ENCODE results near the gene CYP24A1. TPM values are rescaled to one million over a fixed set of nuclear protein-coding genes. Genes with fewer than 3 reads are reported as not detected.

The CYP24A1 gene
- total and polyA plus RNA-seq, 5 donors from 2014 or later: 0.49 to 0.80 (median 0.66) TPM; not detected in 1

DNA sequence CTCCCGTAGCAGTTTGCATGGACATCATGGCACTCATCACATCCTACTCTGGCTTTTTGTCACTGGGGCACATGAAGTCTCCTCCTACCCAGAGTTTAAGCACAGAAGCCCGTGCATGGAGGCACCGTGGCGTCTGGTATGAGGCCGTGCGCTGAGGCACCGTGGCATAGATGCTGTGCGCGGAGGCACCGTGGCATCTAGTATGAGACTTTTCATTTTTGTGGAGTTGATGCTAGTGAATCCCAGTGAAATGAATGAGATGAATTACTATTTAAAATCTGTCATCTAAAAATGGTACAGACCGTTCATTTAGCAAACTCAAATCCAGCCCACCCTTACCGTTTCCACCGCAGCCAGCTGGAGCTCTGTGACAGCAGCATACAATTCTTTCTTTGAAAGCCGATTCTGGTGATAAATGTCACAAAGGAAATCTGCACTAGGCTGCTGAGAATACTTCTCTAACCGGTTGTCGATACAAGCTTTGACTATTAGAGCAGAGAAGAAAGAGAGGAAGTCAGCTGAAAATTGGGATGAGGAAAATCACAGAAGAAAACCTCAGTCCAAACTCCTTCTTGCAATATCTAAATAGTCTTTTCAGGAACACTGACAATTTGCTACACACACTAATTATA is 11.3 kb downstream of the CYP24A1 start:
- H3K4me3 Mint-ChIP-seq: no peak overlapping the region
- peaks cover 0 to 11% (median 0%) of the 10 kb centered on the region in 4 donors for H3K4me1 Mint-ChIP-seq
- Histone ChIP-seq H3K4me1 (ENCODE audit: control insufficient read depth, insufficient read depth, low read length, poor library complexity, severe bottlenecking) (no peaks in the 10 kb centered on the region), H3K36me3 (ENCODE audit: control insufficient read depth, insufficient read depth, low read length) (no peaks in the 10 kb centered on the region), H3K27me3 (ENCODE audit: control insufficient read depth, insufficient read depth, low read length) (no peaks in the 10 kb centered on the region), H3K4me3 (ENCODE audit: low read depth, low read length) (no peak overlapping the region), H3K27ac (ENCODE audit: insufficient read depth, low read length, poor library complexity, severe bottlenecking) (no peak overlapping the region), H3K9me3 (ENCODE audit: control insufficient read depth in 2 of 2, low read length in 2 of 2) (no peaks in the 10 kb centered on the region)
- ATAC-seq (ENCODE audit: low read depth in 2 of 2) (no peak), DNase-seq (no peak)
- H3K9me3 Mint-ChIP-seq: no peaks in the 10 kb centered on the region
- H3K36me3 Mint-ChIP-seq: no peaks in the 10 kb centered on the region
- peaks cover 11% of the 10 kb centered on the region for H3K27me3 Mint-ChIP-seq
- no peak overlapping the region for H3K27ac Mint-ChIP-seq

DNA sequence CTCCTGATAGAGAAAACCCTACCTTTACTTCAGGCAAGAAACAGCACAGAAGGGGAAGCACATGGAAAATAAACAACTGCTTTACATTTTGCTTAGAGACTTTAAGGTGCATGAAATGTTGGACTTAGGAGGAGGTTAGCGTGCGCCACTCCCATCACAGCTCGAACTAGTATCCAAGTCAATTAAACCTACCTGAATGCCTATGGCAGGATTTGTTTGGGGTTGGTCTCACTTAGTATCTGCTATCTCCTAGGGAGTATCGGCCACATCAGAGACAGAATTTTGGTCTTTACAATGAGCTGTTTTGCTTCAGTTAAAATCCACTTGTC is 12.0 kb downstream of the CYP24A1 start:
- no peak overlapping the region for H3K27ac ChIP-seq (ENCODE audit: insufficient read depth, low read length, poor library complexity, severe bottlenecking)
- no peaks in the 10 kb centered on the region for H3K36me3 ChIP-seq (ENCODE audit: control insufficient read depth, insufficient read depth, low read length)
- Mint-ChIP-seq H3K27ac (no peak overlapping the region), H3K4me3 (no peak overlapping the region), H3K36me3 (no peaks in the 10 kb centered on the region), H3K9me3 (no peaks in the 10 kb centered on the region), H3K27me3 (peaks cover 11% of the 10 kb centered on the region), H3K4me1 (peaks cover 0 to 11% (median 0%) of the 10 kb centered on the region in 4 donors)
- H3K4me1 ChIP-seq (ENCODE audit: control insufficient read depth, insufficient read depth, low read length, poor library complexity, severe bottlenecking): no peaks in the 10 kb centered on the region
- DNase-seq (no peak), ATAC-seq (ENCODE audit: low read depth in 2 of 2) (no peak)
- no peaks in the 10 kb centered on the region for H3K27me3 ChIP-seq (ENCODE audit: control insufficient read depth, insufficient read depth, low read length)
- no peak overlapping the region for H3K4me3 ChIP-seq (ENCODE audit: low read depth, low read length)
- H3K9me3 ChIP-seq (ENCODE audit: control insufficient read depth in 2 of 2, low read length in 2 of 2): no peaks in the 10 kb centered on the region

DNA sequence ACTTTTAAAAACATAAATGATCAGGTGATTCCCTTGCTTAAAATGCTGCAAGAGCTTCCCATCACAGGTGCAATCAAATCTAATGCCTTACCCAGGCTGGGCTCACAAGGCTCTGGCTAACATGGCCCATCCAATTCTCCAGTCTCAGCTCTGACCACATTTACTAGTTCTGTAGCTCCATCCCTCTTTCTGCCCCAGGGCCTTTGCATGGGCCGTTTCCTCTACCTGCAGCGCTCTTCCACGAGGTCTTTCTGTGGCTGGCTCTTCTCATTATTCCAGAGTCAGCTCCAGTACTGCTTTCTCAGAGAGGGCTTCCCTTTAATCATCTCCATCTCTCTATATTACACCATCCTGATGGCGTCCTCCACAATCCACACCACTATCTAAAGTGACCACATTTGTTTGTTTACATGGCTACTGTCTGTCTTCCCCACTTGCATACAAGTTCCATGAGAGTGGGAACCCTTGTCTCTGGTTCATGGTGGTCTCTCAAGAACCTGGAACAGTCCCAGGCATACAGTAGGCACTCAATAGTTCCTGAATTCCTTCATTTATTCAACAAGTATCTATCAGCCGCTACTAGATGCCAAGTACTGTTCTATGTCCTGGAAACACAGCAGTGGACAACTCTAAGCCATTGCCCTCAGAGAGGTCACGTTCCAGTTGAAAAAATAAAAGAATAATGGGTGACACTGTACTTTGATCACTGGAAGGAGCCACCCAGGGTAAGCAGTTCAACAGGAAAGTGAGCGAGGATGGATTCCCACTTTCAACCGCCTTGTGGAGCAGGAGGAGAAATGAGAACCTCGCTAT is 12.6 kb downstream of the CYP24A1 start:
- Mint-ChIP-seq H3K4me3 (no peak overlapping the region), H3K36me3 (no peaks in the 10 kb centered on the region), H3K27ac (no peak overlapping the region), H3K27me3 (peaks cover 14% of the 10 kb centered on the region), H3K9me3 (no peaks in the 10 kb centered on the region), H3K4me1 (peaks cover 0 to 11% (median 0%) of the 10 kb centered on the region in 4 donors)
- Histone ChIP-seq H3K27ac (ENCODE audit: insufficient read depth, low read length, poor library complexity, severe bottlenecking) (no peak overlapping the region), H3K27me3 (ENCODE audit: control insufficient read depth, insufficient read depth, low read length) (no peaks in the 10 kb centered on the region), H3K4me3 (ENCODE audit: low read depth, low read length) (no peak overlapping the region), H3K4me1 (ENCODE audit: control insufficient read depth, insufficient read depth, low read length, poor library complexity, severe bottlenecking) (no peaks in the 10 kb centered on the region), H3K36me3 (ENCODE audit: control insufficient read depth, insufficient read depth, low read length) (no peaks in the 10 kb centered on the region), H3K9me3 (ENCODE audit: control insufficient read depth in 2 of 2, low read length in 2 of 2) (no peaks in the 10 kb centered on the region)
- ATAC-seq (ENCODE audit: low read depth in 2 of 2) (no peak), DNase-seq (no peak)

DNA sequence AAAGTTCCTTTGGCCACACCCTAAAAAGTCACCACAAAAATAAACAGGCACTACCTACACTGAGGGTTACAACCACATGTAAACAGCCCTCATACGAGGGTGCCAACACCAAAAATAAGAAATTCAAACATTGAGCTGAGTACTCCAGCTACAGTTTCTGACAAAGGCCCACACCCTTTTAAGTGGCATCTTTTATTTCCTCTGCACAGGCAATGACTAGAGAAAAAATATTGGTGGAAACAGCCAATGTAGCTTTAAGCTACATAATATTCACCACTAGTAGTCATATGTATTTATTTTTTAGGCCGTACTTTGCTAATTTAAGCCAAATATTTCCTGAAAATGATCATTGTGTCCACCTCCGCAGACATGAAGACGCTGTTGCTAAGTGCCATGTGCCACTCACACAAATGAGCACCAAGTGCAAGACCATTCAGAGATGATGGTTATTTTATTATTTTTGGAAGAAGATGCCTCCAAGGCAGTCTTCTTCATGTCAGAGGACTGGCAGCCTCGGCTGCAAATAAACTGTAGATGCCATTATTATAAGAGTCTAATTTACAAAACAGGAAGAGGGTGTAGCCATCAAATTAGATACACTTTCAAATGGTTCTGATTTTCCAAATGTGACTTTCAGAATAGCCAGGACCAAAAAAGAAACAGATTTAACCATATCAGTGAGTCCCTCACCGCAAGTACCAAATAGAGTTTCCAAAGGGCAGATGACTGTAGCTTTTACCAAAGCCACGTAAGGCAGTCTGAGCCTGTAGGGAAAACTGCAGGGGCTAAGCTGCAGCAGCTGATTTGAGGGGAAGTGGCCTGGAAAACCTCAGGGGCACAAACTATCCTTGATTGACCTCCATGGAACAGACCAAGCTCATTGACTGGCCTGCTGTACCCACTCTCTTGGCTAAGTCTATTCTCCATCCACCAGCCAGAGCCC is 13.4 kb downstream of the CYP24A1 start:
- ATAC-seq (ENCODE audit: low read depth in 2 of 2) (no peak), DNase-seq (no peak)
- Mint-ChIP-seq H3K4me3 (no peak overlapping the region), H3K9me3 (no peaks in the 10 kb centered on the region), H3K27ac (no peak overlapping the region), H3K27me3 (peaks cover 15% of the 10 kb centered on the region), H3K4me1 (peaks cover 0 to 11% (median 0%) of the 10 kb centered on the region in 4 donors), H3K36me3 (no peaks in the 10 kb centered on the region)
- no peaks in the 10 kb centered on the region for H3K36me3 ChIP-seq (ENCODE audit: control insufficient read depth, insufficient read depth, low read length)
- no peaks in the 10 kb centered on the region for H3K27me3 ChIP-seq (ENCODE audit: control insufficient read depth, insufficient read depth, low read length)
- H3K4me3 ChIP-seq (ENCODE audit: low read depth, low read length): no peak overlapping the region
- H3K4me1 ChIP-seq (ENCODE audit: control insufficient read depth, insufficient read depth, low read length, poor library complexity, severe bottlenecking): no peaks in the 10 kb centered on the region
- no peaks in the 10 kb centered on the region for H3K9me3 ChIP-seq (ENCODE audit: control insufficient read depth in 2 of 2, low read length in 2 of 2)
- H3K27ac ChIP-seq (ENCODE audit: insufficient read depth, low read length, poor library complexity, severe bottlenecking): no peak overlapping the region

DNA sequence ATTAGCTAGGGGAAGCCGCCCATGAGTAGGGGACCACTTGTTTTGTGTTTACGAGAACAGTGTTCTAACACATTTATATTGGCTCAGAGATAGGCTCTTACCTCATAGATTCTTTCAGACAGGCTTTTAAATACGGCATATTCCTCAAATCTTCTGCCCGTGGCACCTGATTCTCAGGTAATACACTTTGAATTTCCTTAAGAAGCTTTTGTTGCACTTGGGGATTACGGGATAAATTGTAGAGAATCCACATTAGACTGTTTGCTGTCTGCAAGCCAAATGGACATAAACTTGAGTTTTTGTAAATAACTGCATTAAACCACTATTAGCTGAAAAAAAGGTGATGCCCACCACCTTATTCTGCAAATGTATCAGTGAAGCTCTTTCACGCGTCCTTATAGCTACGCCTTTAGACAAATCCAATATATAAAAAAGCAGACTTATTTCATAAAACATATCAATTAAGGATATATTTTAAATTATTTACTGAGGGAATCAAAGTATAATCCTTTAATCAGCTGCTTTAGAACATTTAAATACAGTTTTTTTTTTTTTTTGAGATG is 14.8 kb downstream of the CYP24A1 start:
- Histone ChIP-seq H3K36me3 (ENCODE audit: control insufficient read depth, insufficient read depth, low read length) (no peaks in the 10 kb centered on the region), H3K27ac (ENCODE audit: insufficient read depth, low read length, poor library complexity, severe bottlenecking) (no peak overlapping the region), H3K9me3 (ENCODE audit: control insufficient read depth in 2 of 2, low read length in 2 of 2) (no peaks in the 10 kb centered on the region), H3K4me3 (ENCODE audit: low read depth, low read length) (no peak overlapping the region), H3K4me1 (ENCODE audit: control insufficient read depth, insufficient read depth, low read length, poor library complexity, severe bottlenecking) (no peaks in the 10 kb centered on the region), H3K27me3 (ENCODE audit: control insufficient read depth, insufficient read depth, low read length) (no peaks in the 10 kb centered on the region)
- Mint-ChIP-seq H3K9me3 (no peaks in the 10 kb centered on the region), H3K4me3 (no peak overlapping the region), H3K4me1 (peaks cover 0 to 11% (median 0%) of the 10 kb centered on the region in 4 donors), H3K27ac (no peak overlapping the region), H3K36me3 (no peaks in the 10 kb centered on the region), H3K27me3 (peaks cover 15% of the 10 kb centered on the region)
- DNase-seq: no peak
- no peak for ATAC-seq (ENCODE audit: low read depth in 2 of 2)

DNA sequence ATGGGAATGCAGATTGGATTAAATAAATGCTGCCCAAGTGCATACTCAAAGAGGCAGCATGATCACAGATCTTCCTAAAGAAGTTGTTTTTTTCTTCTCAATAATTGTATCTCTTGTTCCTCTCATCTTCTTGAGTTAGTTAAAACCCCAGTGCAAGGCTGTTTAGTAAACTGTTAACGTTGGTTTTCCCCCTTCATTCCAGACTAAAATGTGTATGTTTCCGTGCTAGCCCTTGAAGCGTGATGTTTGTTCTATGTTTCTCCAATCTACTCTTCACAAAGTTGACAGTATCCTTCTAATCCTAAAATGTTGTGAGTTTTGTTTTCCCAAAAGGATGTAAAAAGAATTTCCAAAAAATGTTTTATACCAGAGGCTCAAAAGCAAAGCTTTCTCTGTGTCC is 15.6 kb downstream of the CYP24A1 start:
- Mint-ChIP-seq H3K27ac (no peak overlapping the region), H3K9me3 (no peaks in the 10 kb centered on the region), H3K27me3 (peaks cover 15% of the 10 kb centered on the region), H3K4me3 (no peak overlapping the region), H3K4me1 (peaks cover 0 to 11% (median 0%) of the 10 kb centered on the region in 4 donors), H3K36me3 (no peaks in the 10 kb centered on the region)
- H3K27me3 ChIP-seq (ENCODE audit: control insufficient read depth, insufficient read depth, low read length): no peaks in the 10 kb centered on the region
- DNase-seq: no peak
- H3K4me1 ChIP-seq (ENCODE audit: control insufficient read depth, insufficient read depth, low read length, poor library complexity, severe bottlenecking): no peaks in the 10 kb centered on the region
- H3K4me3 ChIP-seq (ENCODE audit: low read depth, low read length): no peak overlapping the region
- H3K36me3 ChIP-seq (ENCODE audit: control insufficient read depth, insufficient read depth, low read length): no peaks in the 10 kb centered on the region
- no peak for ATAC-seq (ENCODE audit: low read depth in 2 of 2)
- H3K27ac ChIP-seq (ENCODE audit: insufficient read depth, low read length, poor library complexity, severe bottlenecking): no peak overlapping the region
- no peaks in the 10 kb centered on the region for H3K9me3 ChIP-seq (ENCODE audit: control insufficient read depth in 2 of 2, low read length in 2 of 2)

DNA sequence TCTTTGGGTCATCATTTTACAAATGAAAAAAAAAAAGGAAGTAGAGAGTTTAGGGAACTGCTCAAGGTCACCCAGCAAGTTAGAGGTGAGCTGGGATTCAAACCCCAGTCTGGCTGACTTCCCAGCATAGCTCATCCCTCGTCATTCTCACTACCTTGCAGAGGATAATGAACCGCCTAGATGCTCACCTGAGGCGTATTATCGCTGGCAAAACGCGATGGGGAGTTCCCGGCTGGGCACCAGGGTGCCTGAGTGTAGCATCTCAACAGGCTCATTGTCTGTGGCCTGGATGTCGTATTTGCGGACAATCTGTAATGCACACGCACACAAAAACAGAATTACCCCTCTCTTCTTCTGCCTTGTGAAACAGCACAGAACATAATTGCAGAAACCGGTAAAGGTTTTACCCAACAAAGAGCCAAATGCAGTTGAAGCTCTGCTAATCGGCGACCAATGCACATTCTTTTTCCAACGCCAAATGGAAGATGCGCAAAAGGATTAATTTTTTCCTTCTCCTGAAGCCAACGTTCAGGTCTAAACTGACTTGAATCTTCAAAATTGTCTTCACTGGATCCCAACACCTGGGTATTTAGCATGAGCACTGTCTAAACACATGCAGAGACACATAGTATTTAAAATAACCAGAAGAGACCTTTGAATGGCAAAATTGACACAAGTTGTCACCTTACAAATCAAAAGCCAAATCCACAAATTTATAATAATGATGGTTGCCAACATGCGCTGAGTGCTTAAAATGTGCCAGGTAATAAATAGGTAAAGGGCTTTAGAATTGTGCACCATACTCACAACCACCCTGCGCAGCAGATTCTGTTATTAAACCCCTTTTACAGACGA is 16.6 kb downstream of the CYP24A1 start:
- Mint-ChIP-seq H3K9me3 (peaks cover 0 to 3% (median 0%) of the 10 kb centered on the region in 7 donors), H3K27me3 (peaks cover 21% of the 10 kb centered on the region), H3K4me3 (no peak overlapping the region), H3K27ac (no peak overlapping the region), H3K36me3 (no peaks in the 10 kb centered on the region), H3K4me1 (peaks cover 0 to 11% (median 0%) of the 10 kb centered on the region in 4 donors)
- no peak for ATAC-seq (ENCODE audit: low read depth in 2 of 2)
- H3K27me3 ChIP-seq (ENCODE audit: control insufficient read depth, insufficient read depth, low read length): no peaks in the 10 kb centered on the region
- no peaks in the 10 kb centered on the region for H3K4me1 ChIP-seq (ENCODE audit: control insufficient read depth, insufficient read depth, low read length, poor library complexity, severe bottlenecking)
- no peaks in the 10 kb centered on the region for H3K9me3 ChIP-seq (ENCODE audit: control insufficient read depth in 2 of 2, low read length in 2 of 2)
- H3K36me3 ChIP-seq (ENCODE audit: control insufficient read depth, insufficient read depth, low read length): no peaks in the 10 kb centered on the region
- H3K4me3 ChIP-seq (ENCODE audit: low read depth, low read length): no peak overlapping the region
- no peak overlapping the region for H3K27ac ChIP-seq (ENCODE audit: insufficient read depth, low read length, poor library complexity, severe bottlenecking)
- DNase-seq: no peak

Measured in CD4-positive, CD25-positive, alpha-beta regulatory T cell (primary cell).